ENCODE results near the gene TMEM114.

TMEM114 gene

GRCh38 chr16:8551388-8552332 lies 38.7 kb downstream of the TMEM114 start:
- Mint-ChIP-seq H3K9me3 (no peaks in the 10 kb centered on the region), H3K36me3 (ENCODE audit: low read depth) (no peaks in the 10 kb centered on the region), H3K4me1 (peaks cover 13% of the 10 kb centered on the region), H3K27me3 (ENCODE audit: low read depth) (peaks cover 27% of the 10 kb centered on the region), H3K27ac (no peak overlapping the region), H3K4me3 (no peak overlapping the region)
- no peak for TF ChIP-seq CTCF (IDR thresholded peaks at IDR 0.05; ENCODE audit: unreplicated experiment in 3 of 3)

- Mint-ChIP-seq H3K4me3 (no peak overlapping the region), H3K27me3 (ENCODE audit: low read depth) (peaks cover 27% of the 10 kb centered on the region), H3K36me3 (ENCODE audit: low read depth) (no peaks in the 10 kb centered on the region), H3K9me3 (no peaks in the 10 kb centered on the region), H3K4me1 (peaks cover 16% of the 10 kb centered on the region), H3K27ac (no peak overlapping the region)
- TF ChIP-seq CTCF (IDR thresholded peaks at IDR 0.05; ENCODE audit: unreplicated experiment in 3 of 3): no peak
These were observed 39.5 kb downstream of the TMEM114 start for GRCh38 chr16:8550728-8551387.

- Mint-ChIP-seq H3K36me3 (ENCODE audit: low read depth) (no peaks in the 10 kb centered on the region), H3K9me3 (no peaks in the 10 kb centered on the region), H3K4me1 (peaks cover 16% of the 10 kb centered on the region), H3K27ac (no peak overlapping the region), H3K27me3 (ENCODE audit: low read depth) (peaks cover 22% of the 10 kb centered on the region), H3K4me3 (no peak overlapping the region)
- TF ChIP-seq CTCF (IDR thresholded peaks at IDR 0.05; ENCODE audit: unreplicated experiment in 3 of 3): no peak
These were observed 40.4 kb downstream of the TMEM114 start for GRCh38 chr16:8549843-8550412.

- Mint-ChIP-seq H3K4me1 (peaks cover 16% of the 10 kb centered on the region), H3K36me3 (ENCODE audit: low read depth) (no peaks in the 10 kb centered on the region), H3K9me3 (no peaks in the 10 kb centered on the region), H3K27ac (no peak overlapping the region), H3K4me3 (no peak overlapping the region), H3K27me3 (ENCODE audit: low read depth) (peaks cover 11% of the 10 kb centered on the region)
- no peak for TF ChIP-seq CTCF (IDR thresholded peaks at IDR 0.05; ENCODE audit: unreplicated experiment in 3 of 3)
These were observed 42.1 kb downstream of the TMEM114 start for GRCh38 chr16:8548166-8548565.

GRCh38 chr16:8547762-8548161 lies 42.5 kb downstream of the TMEM114 start:
- no peaks in the 10 kb centered on the region for H3K9me3 Mint-ChIP-seq
- no peak for TF ChIP-seq CTCF (IDR thresholded peaks at IDR 0.05; ENCODE audit: unreplicated experiment in 3 of 3)
- H3K36me3 Mint-ChIP-seq (ENCODE audit: low read depth): no peaks in the 10 kb centered on the region
- H3K27ac Mint-ChIP-seq: no peak overlapping the region
- peaks cover 13% of the 10 kb centered on the region for H3K4me1 Mint-ChIP-seq
- H3K4me3 Mint-ChIP-seq: no peak overlapping the region
- peaks cover 8% of the 10 kb centered on the region for H3K27me3 Mint-ChIP-seq (ENCODE audit: low read depth)
